ENCODE data around the gene ATP2A3.

The ATP2A3 gene

GRCh38 chr17:3927628-3928340 lies 36.5 kb downstream of the ATP2A3 start:
- DNase-seq (ENCODE audit: low spot score): no peak

GRCh38 chr17:3926860-3927627 lies 37.2 kb downstream of the ATP2A3 start:
- no peak for DNase-seq (ENCODE audit: low spot score)

- DNase-seq (ENCODE audit: low spot score): no peak
Measured at GRCh38 chr17:3925684-3926485, 38.4 kb downstream of the ATP2A3 start.

GRCh38 chr17:3924512-3925350 lies 39.5 kb downstream of the ATP2A3 start:
- DNase-seq (ENCODE audit: low spot score): no peak

GRCh38 chr17:3923466-3924190 lies 40.6 kb downstream of the ATP2A3 start:
- DNase-seq (ENCODE audit: low spot score): no peak

GRCh38 chr17:3922765-3923164 lies 41.5 kb downstream of the ATP2A3 start:
- no peak for DNase-seq (ENCODE audit: low spot score)

GRCh38 chr17:3921502-3922319 lies 42.5 kb downstream of the ATP2A3 start:
- no peak for DNase-seq (ENCODE audit: low spot score)

GRCh38 chr17:3921006-3921405 lies 43.2 kb downstream of the ATP2A3 start:
- no peak for DNase-seq (ENCODE audit: low spot score)

GRCh38 chr17:3919123-3919624 lies 45.1 kb downstream of the ATP2A3 start:
- DNase-seq (ENCODE audit: low spot score): no peak

- no peak for DNase-seq (ENCODE audit: low spot score)
Measured at GRCh38 chr17:3918372-3919122, 45.7 kb downstream of the ATP2A3 start.

GRCh38 chr17:3917391-3917931 lies 46.8 kb downstream of the ATP2A3 start:
- DNase-seq (ENCODE audit: low spot score): no peak

- no peak for DNase-seq (ENCODE audit: low spot score)
Measured at GRCh38 chr17:3916825-3917224, 47.4 kb downstream of the ATP2A3 start.

GRCh38 chr17:3915995-3916696 lies 48.1 kb downstream of the ATP2A3 start, which contains the start of gene P2RX1:
Gene P2RX1 (minus strand): TSS chr17:3916465. CDS start chr17:3916225, 240 bp downstream.
- peak; percentile 62 for DNase-seq (ENCODE audit: low spot score)

- no peak for DNase-seq (ENCODE audit: low spot score)
Measured at GRCh38 chr17:3915581-3915994, 48.6 kb downstream of the ATP2A3 start.

- DNase-seq (ENCODE audit: low spot score): no peak
Measured at GRCh38 chr17:3914312-3914670, 49.9 kb downstream of the ATP2A3 start.

- DNase-seq (ENCODE audit: low spot score): peak; percentile 81
Measured at GRCh38 chr17:3913531-3914311, 50.5 kb downstream of the ATP2A3 start.

- DNase-seq (ENCODE audit: low spot score): no peak
Measured at GRCh38 chr17:3912827-3913226, 51.4 kb downstream of the ATP2A3 start.
